WTC11 (cell line): ENCODE data around the gene SLIT2.

Source experiments
- CDX4 ChIP-seq: fragments of 250-450 bp; sonication (Bioruptor Pico); IDR thresholded peaks from 2 replicates; pipeline ENCODE4 v1.9.0; 2021; ENCODE audit warnings: moderate library complexity, mild to moderate bottlenecking, inconsistent platforms, borderline replicate concordance
- CREB1 ChIP-seq: sonication (generic); formaldehyde crosslinking; IDR thresholded peaks from 2 replicates; pipeline ENCODE4 v1.8.0; 2023; ENCODE audit warnings: mild to moderate bottlenecking, missing genetic modification reagents
- E2F5 ChIP-seq: sonication (generic); formaldehyde crosslinking; IDR thresholded peaks from 2 replicates; pipeline ENCODE4 v1.8.1; 2022; ENCODE audit warnings: mild to moderate bottlenecking, moderate library complexity, missing genetic modification reagents
- ESRRA ChIP-seq: sonication (generic); formaldehyde crosslinking; IDR thresholded peaks from 2 replicates; pipeline ENCODE4 v1.8.1; 2022; ENCODE audit warnings: mild to moderate bottlenecking, missing genetic modification reagents, borderline replicate concordance
- JUN ChIP-seq: sonication (generic); formaldehyde crosslinking; IDR thresholded peaks from 2 replicates; pipeline ENCODE4 v1.8.0; 2023; ENCODE audit warnings: mild to moderate bottlenecking, missing genetic modification reagents
- NR3C1 ChIP-seq: sonication (generic); formaldehyde crosslinking; conservative IDR thresholded peaks from 2 replicates; pipeline ENCODE4 v1.8.1; 2023; ENCODE audit warnings: low read depth, mild to moderate bottlenecking, missing genetic modification reagents
- STAT6 ChIP-seq: sonication (generic); formaldehyde crosslinking; conservative IDR thresholded peaks from 2 replicates; pipeline ENCODE4 v1.8.1; 2023; ENCODE audit warnings: mild to moderate bottlenecking, low read depth, missing genetic modification reagents, moderate library complexity
- TEAD1 ChIP-seq: sonication (generic); formaldehyde crosslinking; IDR thresholded peaks from 2 replicates; pipeline ENCODE4 v1.8.0; 2022; ENCODE audit warnings: mild to moderate bottlenecking, missing genetic modification reagents
- USF2 ChIP-seq: sonication (generic); formaldehyde crosslinking; IDR thresholded peaks from 2 replicates; pipeline ENCODE4 v1.8.1; 2023; ENCODE audit warnings: mild to moderate bottlenecking, missing genetic modification reagents, moderate library complexity
- ZNF121 ChIP-seq: sonication (generic); formaldehyde crosslinking; IDR thresholded peaks from 2 replicates; pipeline ENCODE4 v1.8.0; 2023; ENCODE audit warnings: missing genetic modification reagents
- TF ChIP-seq, protein P1 (sequence below): fragments of 200-600 bp; IDR thresholded peaks from 2 replicates; pipeline ENCODE4 v1.8.0; 2022; ENCODE audit warnings: antibody characterized with exemption

GRCh38 chr4:20217951-20218350 is 33.8 kb upstream of the SLIT2 start:
- no peak for TF ChIP-seq STAT6 (CRISPR knock-in tag)
- TF ChIP-seq, protein P1, sequence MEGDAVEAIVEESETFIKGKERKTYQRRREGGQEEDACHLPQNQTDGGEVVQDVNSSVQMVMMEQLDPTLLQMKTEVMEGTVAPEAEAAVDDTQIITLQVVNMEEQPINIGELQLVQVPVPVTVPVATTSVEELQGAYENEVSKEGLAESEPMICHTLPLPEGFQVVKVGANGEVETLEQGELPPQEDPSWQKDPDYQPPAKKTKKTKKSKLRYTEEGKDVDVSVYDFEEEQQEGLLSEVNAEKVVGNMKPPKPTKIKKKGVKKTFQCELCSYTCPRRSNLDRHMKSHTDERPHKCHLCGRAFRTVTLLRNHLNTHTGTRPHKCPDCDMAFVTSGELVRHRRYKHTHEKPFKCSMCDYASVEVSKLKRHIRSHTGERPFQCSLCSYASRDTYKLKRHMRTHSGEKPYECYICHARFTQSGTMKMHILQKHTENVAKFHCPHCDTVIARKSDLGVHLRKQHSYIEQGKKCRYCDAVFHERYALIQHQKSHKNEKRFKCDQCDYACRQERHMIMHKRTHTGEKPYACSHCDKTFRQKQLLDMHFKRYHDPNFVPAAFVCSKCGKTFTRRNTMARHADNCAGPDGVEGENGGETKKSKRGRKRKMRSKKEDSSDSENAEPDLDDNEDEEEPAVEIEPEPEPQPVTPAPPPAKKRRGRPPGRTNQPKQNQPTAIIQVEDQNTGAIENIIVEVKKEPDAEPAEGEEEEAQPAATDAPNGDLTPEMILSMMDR, result no peak
- TF ChIP-seq JUN, result no peak
- TF ChIP-seq E2F5 (CRISPR knock-in tag), result no peak
- TF ChIP-seq ZNF121, result no peak
- no peak for TF ChIP-seq ESRRA
- no peak for TF ChIP-seq CREB1 (CRISPR knock-in tag)
- TF ChIP-seq TEAD1 (CRISPR knock-in tag), result no peak
- no peak for TF ChIP-seq USF2 (CRISPR knock-in tag)
- TF ChIP-seq CDX4 (CRISPR knock-in tag), result no peak
- TF ChIP-seq NR3C1, result no peak
